Measurements from ENCODE around the gene TNS4.

- TF ChIP-seq EZH2phosphoT487 (IDR thresholded peaks at IDR 0.05; ENCODE audit: insufficient read depth, low read depth), result no peak
- no peak for TF ChIP-seq EZH2 (IDR thresholded peaks at IDR 0.05; ENCODE audit: insufficient read depth, poor library complexity, severe bottlenecking)
These were observed 47.4 kb downstream of the TNS4 start for GRCh38 chr17:40453881-40454612.

All from GM23248 (cell line).